GM10266 (cell line): Measurements from ENCODE around the gene GULP1.

ENCODE experiments used
- DNase-seq: peaks from one replicate; pipeline ENCODE4 v3.0.0; 2012; ENCODE audit errors: extremely low spot score
- CTCF ChIP-seq: IDR thresholded peaks from 2 replicates; pipeline ENCODE4 v1.5.1; 2012; ENCODE audit warnings: mild to moderate bottlenecking, low read depth; ENCODE audit not compliant: control insufficient read depth, insufficient read depth; ENCODE audit errors: missing control alignments

The GULP1 gene

GRCh38 chr2:188512456-188512855, 220.8 kb downstream of the GULP1 start:
- TF ChIP-seq CTCF, result peak; percentile 38
- no peak for DNase-seq

GRCh38 chr2:188515918-188516317, 224.2 kb downstream of the GULP1 start:
- DNase-seq, result no peak
- TF ChIP-seq CTCF, result no peak

- no peak for DNase-seq
- no peak for TF ChIP-seq CTCF
Observed at GRCh38 chr2:188517549-188518215, 226.0 kb downstream of the GULP1 start.

- no peak for TF ChIP-seq CTCF
- no peak for DNase-seq
Observed at GRCh38 chr2:188518381-188518780, 226.7 kb downstream of the GULP1 start.

DNA sequence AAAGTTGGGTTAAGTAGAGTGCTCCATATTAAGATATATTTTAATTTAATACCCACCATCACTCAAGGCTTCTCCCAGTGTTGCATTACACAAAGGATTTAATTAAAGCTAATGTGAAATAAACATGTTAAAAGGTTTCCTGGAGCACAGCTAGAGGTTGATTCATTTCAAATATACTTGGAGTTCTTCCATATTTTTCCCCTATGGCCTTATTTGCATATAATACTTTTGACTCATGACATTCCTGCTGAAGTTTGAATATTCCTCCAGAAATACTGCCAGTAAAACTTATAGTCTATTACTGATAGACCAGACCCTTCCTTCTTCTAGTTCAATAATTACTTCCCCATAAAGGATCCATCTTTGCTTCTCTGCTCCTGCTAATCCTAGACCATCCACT, 227.5 kb downstream of the GULP1 start:
- TF ChIP-seq CTCF, result no peak
- DNase-seq, result no peak

DNA sequence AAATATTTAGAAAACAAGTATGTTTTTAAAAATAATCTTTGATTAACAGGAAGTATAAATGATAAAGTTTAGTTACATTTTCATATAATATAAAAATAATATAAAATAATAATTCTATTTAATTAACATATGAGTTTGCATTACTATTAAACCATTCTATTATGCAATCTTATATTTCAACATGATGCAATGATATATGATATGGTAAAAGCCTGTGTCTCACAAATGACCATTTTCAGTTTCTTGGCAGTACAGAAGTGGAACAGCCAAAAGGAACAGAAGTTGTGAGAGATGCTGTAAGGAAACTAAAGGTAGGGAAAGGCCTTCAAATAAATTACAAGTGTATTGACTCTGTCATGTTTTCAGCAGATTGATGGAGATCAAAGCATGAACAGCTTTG, 230.8 kb downstream of the GULP1 start:
- no peak for DNase-seq

More for the DNA sequence above, 230.8 kb downstream of the GULP1 start:
- TF ChIP-seq CTCF, result no peak
